ENCODE data around the gene ZNF605. TPM values are rescaled to one million over a fixed set of nuclear protein-coding genes. Genes with fewer than 3 reads are reported as not detected.
"Not testable (repeated sequence)": the region's sequence is repeated elsewhere in the genome, so short reads cannot be mapped to it uniquely, and the experiment has no call there.

Gene ZNF605
- total RNA-seq, 1 donor from 2014 or later = 7.3 TPM

DNA sequence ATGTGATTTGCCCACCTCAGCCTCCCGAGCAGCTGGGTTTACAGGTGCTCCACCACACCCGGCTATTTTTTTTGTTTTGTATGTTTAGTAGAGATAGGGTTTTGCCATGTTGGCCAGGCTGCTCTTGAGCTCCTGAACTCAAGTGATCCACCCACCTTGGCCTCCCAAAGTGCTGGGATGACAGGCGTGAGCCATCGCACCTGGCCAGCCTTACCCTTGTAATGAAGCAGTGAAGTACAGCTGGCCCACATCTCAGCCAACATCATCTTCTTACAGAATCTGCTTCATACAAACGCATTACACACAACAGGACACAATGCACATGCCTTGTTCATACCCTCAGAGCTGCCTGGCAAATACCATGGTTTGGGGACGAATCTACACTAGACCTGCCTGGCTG is 37.4 kb downstream of the ZNF605 start:
- no peaks in the 10 kb centered on the region for H3K27me3 Mint-ChIP-seq (ENCODE audit: low read depth)
- no peak overlapping the region for H3K4me3 Mint-ChIP-seq (ENCODE audit: low read depth)
- H3K27ac Mint-ChIP-seq = no peak overlapping the region
- H3K9me3 Mint-ChIP-seq = peaks cover 66% of the 10 kb centered on the region
- DNase-seq (ENCODE audit: low spot score) = no peak
- intact Hi-C loops (cut with micrococcal nuclease) = no loop called here
- peaks cover 20% of the 10 kb centered on the region for H3K36me3 Mint-ChIP-seq (ENCODE audit: low read depth)
- no peaks in the 10 kb centered on the region for H3K4me1 Mint-ChIP-seq (ENCODE audit: low read depth)

DNA sequence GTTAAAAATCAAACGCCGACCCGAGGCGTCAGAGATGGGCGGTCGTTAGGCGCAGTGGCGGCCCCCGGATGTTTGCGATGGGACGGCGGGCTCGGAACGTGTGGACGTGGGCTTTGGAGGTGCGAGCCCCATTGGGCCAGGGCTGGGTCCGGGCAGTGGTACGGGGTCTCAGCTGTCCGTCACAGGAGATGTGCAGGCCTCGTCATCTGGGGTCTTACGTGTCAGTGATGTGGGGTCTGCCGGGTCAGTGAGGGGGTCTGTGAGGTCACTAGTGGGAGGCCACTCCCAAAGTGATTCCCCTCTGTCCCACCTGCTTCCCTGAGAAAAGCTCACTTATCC is 47.1 kb downstream of the ZNF605 start:
- Mint-ChIP-seq H3K4me1 (ENCODE audit: low read depth) (peaks cover 4% of the 10 kb centered on the region), H3K27me3 (ENCODE audit: low read depth) (peaks cover 13% of the 10 kb centered on the region), H3K27ac (peak overlapping the region; percentile 94), H3K4me3 (ENCODE audit: low read depth) (peak overlapping the region; percentile 86), H3K36me3 (ENCODE audit: low read depth) (peaks cover 24% of the 10 kb centered on the region), H3K9me3 (peaks cover 47% of the 10 kb centered on the region)
- no peak for DNase-seq (ENCODE audit: low spot score)
- intact Hi-C loops (cut with micrococcal nuclease) = loop anchor here (2.0 to 5.0 kb wide), 4 partner anchors 22 to 222 kb away; partner anchors contain the start of genes ANKLE2, CHFR, POLE and PXMP2

- Mint-ChIP-seq H3K27ac (peak overlapping the region; percentile 94), H3K4me3 (ENCODE audit: low read depth) (peak overlapping the region; percentile 86), H3K36me3 (ENCODE audit: low read depth) (peaks cover 18% of the 10 kb centered on the region), H3K9me3 (peaks cover 41% of the 10 kb centered on the region), H3K4me1 (ENCODE audit: low read depth) (peaks cover 4% of the 10 kb centered on the region), H3K27me3 (ENCODE audit: low read depth) (peaks cover 13% of the 10 kb centered on the region)
- DNase-seq (ENCODE audit: low spot score) = peak; percentile 93
- intact Hi-C loops (cut with micrococcal nuclease) = loop anchor here (1.0 to 5.0 kb wide), 7 partner anchors 22 to 222 kb away; partner anchors contain the start of genes ANKLE2, CHFR, POLE and PXMP2
These were observed 47.7 kb downstream of the ZNF605 start for GRCh38 chr12:132908145-132909029.

DNA sequence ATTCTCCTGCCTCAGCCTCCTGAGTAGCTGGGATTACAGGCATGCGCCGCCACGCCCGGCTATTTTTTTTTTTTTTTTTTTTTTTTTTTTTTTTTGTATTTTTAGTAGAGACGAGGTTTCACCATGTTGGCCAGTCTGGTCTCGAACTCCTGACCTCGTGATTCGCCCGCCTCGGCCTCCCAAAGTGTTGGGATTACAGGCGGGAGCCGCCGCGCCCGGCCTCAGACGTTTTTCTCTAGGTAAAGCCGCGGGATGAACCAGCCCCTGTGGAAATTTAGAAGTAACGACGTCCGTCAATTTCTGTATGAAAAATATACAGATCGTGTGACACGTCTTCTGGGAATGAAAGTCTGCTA is 48.3 kb downstream of the ZNF605 start:
- intact Hi-C loops (cut with micrococcal nuclease) = loop anchor here (1.0 to 5.0 kb wide), 7 partner anchors 21 to 221 kb away; partner anchors contain the start of genes ANKLE2, CHFR, POLE and PXMP2
- H3K27ac Mint-ChIP-seq; H3K4me1 Mint-ChIP-seq (ENCODE audit: low read depth); DNase-seq (ENCODE audit: low spot score): not testable (repeated sequence)
- Mint-ChIP-seq H3K36me3 (ENCODE audit: low read depth) (peaks cover 17% of the 10 kb centered on the region), H3K27me3 (ENCODE audit: low read depth) (peaks cover 13% of the 10 kb centered on the region), H3K4me3 (ENCODE audit: low read depth) (peak overlapping the region; percentile 86), H3K9me3 (peaks cover 39% of the 10 kb centered on the region)

GRCh38 chr12:132907216-132907615 is 48.9 kb downstream of the ZNF605 start:
- H3K4me3 Mint-ChIP-seq (ENCODE audit: low read depth) = no peak overlapping the region
- no peak for DNase-seq (ENCODE audit: low spot score)
- intact Hi-C loops (cut with micrococcal nuclease) = loop anchor here (5.0 kb wide), 2 partner anchors 130 to 145 kb away; partner anchors contain the start of genes ANKLE2 and ZNF84

DNA sequence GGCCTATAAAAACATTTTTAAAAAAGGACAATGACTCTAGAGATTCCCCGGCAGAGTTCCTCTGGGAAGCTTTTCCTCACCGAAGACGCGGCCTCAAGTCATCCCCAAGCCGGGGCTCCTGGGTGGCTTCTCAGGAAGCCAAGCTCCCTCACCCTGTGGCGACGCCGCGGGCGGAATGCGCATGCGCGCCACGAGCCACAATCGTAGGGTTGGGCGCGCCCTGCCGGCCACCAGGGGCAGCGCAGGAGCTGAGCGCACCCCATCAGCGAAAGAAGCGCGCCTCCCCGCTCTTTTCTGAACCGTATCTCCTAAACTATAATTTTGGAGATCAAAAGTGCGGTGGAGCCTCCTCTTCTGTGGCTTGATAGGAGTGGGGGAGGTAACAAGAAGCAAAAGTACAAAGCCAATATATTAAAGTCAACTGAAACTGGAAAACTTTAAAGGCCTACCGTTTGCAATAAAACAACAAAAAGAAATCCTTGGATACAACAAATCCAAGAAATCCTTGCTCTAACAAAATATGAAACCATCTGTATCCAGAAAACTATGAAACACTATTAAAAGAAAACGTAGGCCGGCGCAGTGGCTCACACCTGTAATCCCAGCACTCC is 51.3 kb downstream of the ZNF605 start:
- H3K9me3 Mint-ChIP-seq = peaks cover 21% of the 10 kb centered on the region
- peaks cover 3% of the 10 kb centered on the region for H3K36me3 Mint-ChIP-seq (ENCODE audit: low read depth)
- peak; percentile 76 for DNase-seq (ENCODE audit: low spot score)
- peaks cover 4% of the 10 kb centered on the region for H3K4me1 Mint-ChIP-seq (ENCODE audit: low read depth)
- intact Hi-C loops (cut with micrococcal nuclease) = loop anchor here (5.0 kb wide), 2 partner anchors 132 to 143 kb away; partner anchors contain the start of genes ANKLE2 and ZNF84
- H3K4me3 Mint-ChIP-seq (ENCODE audit: low read depth) = no peak overlapping the region
- peaks cover 13% of the 10 kb centered on the region for H3K27me3 Mint-ChIP-seq (ENCODE audit: low read depth)
- H3K27ac Mint-ChIP-seq = no peak overlapping the region

More at GRCh38 chr12:132907216-132907615, 48.9 kb downstream of the ZNF605 start:
- Mint-ChIP-seq H3K36me3 (ENCODE audit: low read depth) (peaks cover 15% of the 10 kb centered on the region), H3K9me3 (peaks cover 35% of the 10 kb centered on the region), H3K4me1 (ENCODE audit: low read depth) (peaks cover 4% of the 10 kb centered on the region), H3K27me3 (ENCODE audit: low read depth) (peaks cover 13% of the 10 kb centered on the region), H3K27ac (no peak overlapping the region)

DNA sequence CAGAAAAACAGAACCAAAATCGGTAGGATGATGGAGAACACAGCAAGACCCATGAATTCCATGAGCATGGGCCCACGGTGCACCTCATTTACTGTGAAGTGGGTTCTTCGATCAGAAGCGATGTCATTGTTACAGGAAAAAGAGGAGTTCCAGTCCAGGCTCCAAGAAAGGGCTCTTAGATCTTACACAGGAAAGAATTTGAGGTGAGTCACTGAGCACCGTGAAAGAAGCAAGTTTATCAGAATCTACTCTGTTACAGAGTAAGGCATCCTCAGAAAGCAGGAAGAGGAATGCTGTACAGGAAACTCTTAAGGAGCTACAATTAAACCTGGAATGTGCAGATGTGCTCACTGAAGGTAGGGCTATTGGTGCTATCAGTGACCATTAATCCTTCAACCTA is 57.1 kb downstream of the ZNF605 start:
- intact Hi-C loops (cut with micrococcal nuclease) = no loop called here
- no peaks in the 10 kb centered on the region for H3K27me3 Mint-ChIP-seq (ENCODE audit: low read depth)
- no peak overlapping the region for H3K27ac Mint-ChIP-seq

DNA sequence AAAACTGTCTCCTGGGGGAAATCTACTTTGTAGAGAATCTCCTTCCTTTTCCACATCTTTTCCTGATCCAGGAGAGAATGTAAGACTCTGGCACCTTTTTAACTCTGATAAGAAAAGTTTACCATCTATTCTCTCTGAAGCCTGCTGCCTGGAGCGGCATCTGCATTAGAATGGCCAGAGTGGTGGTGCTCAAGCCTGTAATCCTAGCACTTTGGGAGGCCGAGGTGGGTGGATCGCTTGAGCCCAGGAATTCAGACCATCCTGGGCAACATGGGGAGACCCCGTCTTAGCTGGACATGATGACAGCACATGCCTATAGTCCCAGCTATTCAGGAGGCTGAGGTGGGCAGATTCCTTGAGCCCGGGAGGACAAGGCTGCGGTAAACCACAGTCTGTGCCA is 67.3 kb downstream of the ZNF605 start:
- Mint-ChIP-seq H3K4me1 (ENCODE audit: low read depth) (peaks cover 13% of the 10 kb centered on the region), H3K36me3 (ENCODE audit: low read depth) (peaks cover 55% of the 10 kb centered on the region), H3K9me3 (peaks cover 42% of the 10 kb centered on the region), H3K27me3 (ENCODE audit: low read depth) (peaks cover 3% of the 10 kb centered on the region), H3K4me3 (ENCODE audit: low read depth) (peak overlapping the region; percentile 41), H3K27ac (peak overlapping the region; percentile 59)
- DNase-seq (ENCODE audit: low spot score) = no peak
- intact Hi-C loops (cut with micrococcal nuclease) = loop anchor here (5.0 kb wide), 1 partner anchor 62 kb away; the partner anchor contains the start of gene GOLGA3

More for the DNA sequence above, 57.1 kb downstream of the ZNF605 start:
- Mint-ChIP-seq H3K4me1 (ENCODE audit: low read depth) (no peaks in the 10 kb centered on the region), H3K36me3 (ENCODE audit: low read depth) (no peaks in the 10 kb centered on the region), H3K9me3 (peaks cover 8% of the 10 kb centered on the region), H3K4me3 (ENCODE audit: low read depth) (no peak overlapping the region)
- DNase-seq (ENCODE audit: low spot score) = no peak

DNA sequence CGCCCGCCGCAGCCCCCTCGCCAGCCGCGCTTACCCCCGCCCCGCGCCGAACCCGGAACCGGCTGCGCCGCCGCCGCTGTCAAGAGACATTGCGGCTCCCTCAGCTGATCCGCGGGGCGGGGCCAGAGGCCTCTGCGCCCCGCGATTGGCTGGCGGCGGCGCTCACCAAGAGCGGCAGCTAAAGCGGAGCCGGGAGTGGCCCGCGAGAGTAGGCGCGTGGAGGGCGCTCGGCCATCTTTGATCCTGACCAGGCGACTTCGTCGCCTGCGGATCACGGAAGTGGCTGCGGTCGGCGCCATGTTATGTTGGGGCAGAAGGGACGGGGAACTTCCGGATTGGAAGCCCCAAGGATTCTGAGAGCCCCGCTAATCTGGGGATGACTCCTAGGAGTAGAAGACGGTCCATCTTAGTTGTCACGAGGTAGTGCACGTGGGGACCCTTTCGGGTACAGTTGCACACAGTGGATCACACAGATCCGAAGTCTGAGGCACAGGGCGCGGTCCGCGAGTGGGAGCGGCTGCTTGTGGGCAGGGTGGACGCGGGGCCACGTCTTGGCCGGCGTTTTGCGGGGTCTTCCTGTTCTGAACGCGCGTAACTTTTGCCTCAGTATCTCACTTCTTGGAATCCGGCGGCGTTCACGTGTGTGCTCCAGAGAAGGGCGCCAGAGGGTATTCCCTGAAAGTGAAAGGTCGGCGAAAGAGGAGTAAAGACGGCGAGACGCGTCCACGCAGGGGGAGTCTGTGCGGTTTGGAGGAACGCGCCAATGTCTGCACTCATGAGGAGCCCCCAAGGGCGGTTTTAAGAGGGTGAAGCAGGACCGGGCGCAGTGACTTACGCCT is 68.4 kb downstream of the ZNF605 start, which contains the start of gene CHFR:
Gene CHFR (minus strand): TSS at position 93 of the 839 bp plus-strand sequence. CDS start 277 bp downstream, outside the sequence.
- H3K4me1 Mint-ChIP-seq (ENCODE audit: low read depth) = peaks cover 13% of the 10 kb centered on the region

DNA sequence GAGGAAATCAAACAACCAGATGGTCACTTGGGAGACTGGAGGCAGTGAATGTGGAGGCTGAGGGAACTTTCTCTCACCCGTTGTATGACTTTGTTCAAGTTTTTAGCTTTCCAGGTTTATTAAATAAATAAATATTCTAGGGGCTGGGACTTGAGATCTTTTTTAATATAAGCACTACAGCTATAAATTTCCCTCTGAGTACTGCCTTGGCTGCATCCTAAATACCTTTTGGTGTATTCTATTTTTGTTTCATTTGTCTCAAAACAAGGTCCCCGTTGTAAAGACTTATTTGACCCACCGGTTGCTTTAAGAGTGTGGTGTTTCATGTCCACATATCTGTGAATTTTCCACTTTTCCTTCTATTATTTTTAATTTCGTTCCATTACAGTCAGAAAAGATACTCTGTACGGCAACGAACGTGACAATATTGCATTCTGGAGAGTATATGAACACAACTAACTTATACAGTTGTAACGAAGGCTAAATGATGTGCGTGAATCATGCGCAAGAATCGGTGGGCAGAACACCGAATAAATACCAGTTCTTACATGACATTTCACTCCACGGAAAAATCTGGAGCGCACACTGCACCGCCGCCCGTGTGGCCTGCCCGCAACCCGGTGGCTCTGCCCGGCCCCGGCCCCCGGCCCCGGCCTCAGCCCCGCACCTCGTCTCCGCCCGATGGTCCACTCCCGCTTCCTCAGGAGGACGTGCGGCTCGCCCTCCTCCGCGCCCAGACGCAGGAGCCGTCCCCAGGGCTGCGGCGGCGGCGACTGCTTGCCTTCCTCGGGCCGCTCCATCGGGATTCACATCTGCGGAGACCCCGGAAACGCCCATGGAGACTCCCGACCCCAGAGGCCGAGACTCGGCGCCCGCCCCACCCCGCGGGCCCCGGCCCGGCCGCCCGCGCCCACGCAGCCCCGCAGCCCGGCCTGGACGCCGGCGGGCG is 69.3 kb downstream of the ZNF605 start:
- H3K4me1 Mint-ChIP-seq (ENCODE audit: low read depth) = peaks cover 13% of the 10 kb centered on the region
- intact Hi-C loops (cut with micrococcal nuclease) = loop anchor here (1.0 to 5.0 kb wide), 7 partner anchors 22 to 294 kb away; partner anchors contain the start of genes GOLGA3, ZNF140, ZNF26 and ZNF268
- H3K27ac Mint-ChIP-seq = peak overlapping the region; percentile 60
- peaks cover 72% of the 10 kb centered on the region for H3K36me3 Mint-ChIP-seq (ENCODE audit: low read depth)
- peak overlapping the region; percentile 79 for H3K4me3 Mint-ChIP-seq (ENCODE audit: low read depth)
- DNase-seq (ENCODE audit: low spot score) = no peak
- H3K9me3 Mint-ChIP-seq = peaks cover 42% of the 10 kb centered on the region
- H3K27me3 Mint-ChIP-seq (ENCODE audit: low read depth) = peaks cover 3% of the 10 kb centered on the region

More for the DNA sequence above, 68.4 kb downstream of the ZNF605 start, which contains the start of gene CHFR:
- Mint-ChIP-seq H3K4me3 (ENCODE audit: low read depth) (peak within 1 kb of the TSS; percentile 97), H3K27ac (peak within 1 kb of the TSS; percentile 99), H3K36me3 (ENCODE audit: low read depth) (peaks cover 63% of the 10 kb centered on the region), H3K9me3 (peaks cover 42% of the 10 kb centered on the region), H3K27me3 (ENCODE audit: low read depth) (peaks cover 3% of the 10 kb centered on the region)
- intact Hi-C loops (cut with micrococcal nuclease) = loop anchor here (1.0 to 5.0 kb wide), 7 partner anchors 21 to 294 kb away; partner anchors contain the start of genes GOLGA3, ZNF140, ZNF26 and ZNF268
- DNase-seq (ENCODE audit: low spot score) = peak; percentile 94

DNA sequence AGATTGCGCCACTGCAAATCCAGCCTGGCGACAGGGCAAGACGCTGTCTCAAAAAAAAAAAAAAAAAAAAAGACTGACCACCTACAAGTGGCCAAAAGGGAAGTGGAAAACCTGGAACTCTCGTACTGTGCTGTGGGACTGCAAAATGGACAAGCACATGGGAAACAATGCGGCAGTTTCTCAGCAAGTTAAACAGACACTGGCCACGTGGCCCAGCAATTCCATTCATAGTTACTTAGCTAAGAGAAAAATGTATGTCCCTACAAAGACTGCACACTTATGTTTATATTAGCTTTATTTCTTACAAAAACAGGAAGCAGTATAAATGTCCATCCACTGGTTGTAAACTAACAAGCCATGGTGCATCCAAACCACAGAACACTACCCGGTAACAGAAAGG is 74.3 kb downstream of the ZNF605 start:
- Mint-ChIP-seq H3K4me1 (ENCODE audit: low read depth) (peaks cover 5% of the 10 kb centered on the region), H3K36me3 (ENCODE audit: low read depth) (peaks cover 69% of the 10 kb centered on the region)

More for the DNA sequence above, 74.3 kb downstream of the ZNF605 start:
- Mint-ChIP-seq H3K4me3 (ENCODE audit: low read depth) (no peak overlapping the region), H3K27ac (no peak overlapping the region), H3K27me3 (ENCODE audit: low read depth) (no peaks in the 10 kb centered on the region), H3K9me3 (peaks cover 15% of the 10 kb centered on the region)
- intact Hi-C loops (cut with micrococcal nuclease) = no loop called here
- DNase-seq (ENCODE audit: low spot score) = no peak
